MM.1S (cell line): ENCODE results near the gene KRT28.

Experiments
- DNase-seq: peaks from one replicate; pipeline ENCODE4 v3.0.0-alpha.2; 2015
- H2AFZ ChIP-seq: fragments of 300-600 bp; sonication (generic); 2 replicates; pipeline ENCODE4 v1.6.0; 2016; ENCODE audit warnings: antibody characterized with exemption, low read length
- H3F3A ChIP-seq: fragments of 300-600 bp; sonication (generic); 2 replicates; pipeline ENCODE4 v1.6.1; 2016; ENCODE audit warnings: mild to moderate bottlenecking, antibody characterized with exemption, low read length, moderate library complexity, mixed read lengths; ENCODE audit not compliant: insufficient read depth
- H3K27ac ChIP-seq: fragments of 300-600 bp; sonication (generic); 2 replicates; pipeline ENCODE4 v1.5.1; 2016; ENCODE audit warnings: mild to moderate bottlenecking, low read length
- H3K27me3 ChIP-seq: fragments of 300-600 bp; sonication (generic); replicated peaks from 2 replicates; pipeline ENCODE4 v1.6.0; 2016; ENCODE audit warnings: low read length; ENCODE audit not compliant: insufficient read depth
- H3K36me3 ChIP-seq: fragments of 300-600 bp; sonication (generic); replicated peaks from 2 replicates; pipeline ENCODE4 v1.6.1; 2016; ENCODE audit warnings: mild to moderate bottlenecking, low read length, mixed read lengths; ENCODE audit not compliant: insufficient read depth
- H3K4me1 ChIP-seq: fragments of 300-600 bp; sonication (generic); 2 replicates; pipeline ENCODE4 v1.6.1; 2016; ENCODE audit warnings: low read length, mixed read lengths
- H3K4me2 ChIP-seq: fragments of 300-600 bp; sonication (generic); 2 replicates; pipeline ENCODE4 v1.6.0; 2016; ENCODE audit warnings: low read depth, low read length
- H3K4me3 ChIP-seq: fragments of 300-600 bp; sonication (generic); 2 replicates; pipeline ENCODE4 v1.5.1; 2016; ENCODE audit warnings: low read length, mixed read lengths
- H3K79me2 ChIP-seq: fragments of 300-600 bp; sonication (generic); 2 replicates; pipeline ENCODE4 v1.6.1; 2016; ENCODE audit warnings: mixed run types, low read length, mixed read lengths
- H3K9ac ChIP-seq: fragments of 300-600 bp; sonication (generic); 2 replicates; pipeline ENCODE4 v1.6.1; 2016; ENCODE audit warnings: low read length, mixed read lengths
- H3K9me2 ChIP-seq: fragments of 300-600 bp; sonication (generic); replicated peaks from 2 replicates; pipeline ENCODE4 v1.6.1; 2016; ENCODE audit warnings: mild to moderate bottlenecking, low read length, mixed read lengths; ENCODE audit not compliant: insufficient read depth
- H3K9me3 ChIP-seq: fragments of 300-600 bp; sonication (generic); replicated peaks from 2 replicates; pipeline ENCODE4 v1.6.1; 2016; ENCODE audit warnings: mild to moderate bottlenecking, low read length, mixed read lengths; ENCODE audit not compliant: insufficient read depth
- H4K20me1 ChIP-seq: fragments of 300-600 bp; sonication (generic); 2 replicates; pipeline ENCODE4 v1.6.1; 2016; ENCODE audit warnings: mild to moderate bottlenecking, low read length, moderate library complexity, mixed read lengths; ENCODE audit not compliant: insufficient read depth
- EZH2 ChIP-seq: fragments of 300-600 bp; sonication (generic); optimal IDR thresholded peaks from 2 replicates; pipeline ENCODE3; 2017; ENCODE audit warnings: low read depth, mild to moderate bottlenecking, antibody characterized with exemption, low read length, mixed read lengths
- EZH2phosphoT487 ChIP-seq: fragments of 300-600 bp; sonication (generic); IDR thresholded peaks from 2 replicates; pipeline ENCODE4 v1.6.1; 2018; ENCODE audit warnings: antibody characterized with exemption, low read length
- TF ChIP-seq, protein P1 (sequence below): fragments of 300-600 bp; sonication (generic); IDR thresholded peaks from 2 replicates; pipeline ENCODE4 v1.5.1; 2016; ENCODE audit warnings: antibody characterized with exemption, low read length, mixed read lengths

The KRT28 gene

DNA sequence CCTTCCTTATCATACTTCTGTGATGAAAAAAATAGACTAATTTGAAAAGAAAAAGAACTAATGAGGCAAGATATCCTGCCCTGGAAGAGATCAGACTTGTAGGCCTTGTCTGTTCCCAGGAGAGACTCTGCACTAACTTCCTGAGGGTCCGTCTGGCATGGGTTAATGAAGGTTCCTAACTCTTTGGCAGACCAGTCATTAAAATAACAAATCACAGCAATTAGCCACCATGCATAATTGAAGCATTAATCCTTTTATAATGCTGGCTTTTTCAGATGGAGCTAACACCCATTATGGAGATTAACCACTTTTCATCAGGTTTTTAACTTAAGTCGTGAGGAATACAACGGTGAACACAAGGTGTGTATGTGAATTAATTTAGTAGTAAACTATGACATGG is 33.1 kb upstream of the KRT28 start:
- no peak overlapping the region for H3K27ac ChIP-seq
- H3K9ac ChIP-seq = no peak overlapping the region
- H3F3A ChIP-seq = no peaks in the 10 kb centered on the region
- DNase-seq = no peak
- H3K9me3 ChIP-seq = no peaks in the 10 kb centered on the region
- no peaks in the 10 kb centered on the region for H4K20me1 ChIP-seq
- H3K4me1 ChIP-seq = no peaks in the 10 kb centered on the region
- no peak overlapping the region for H3K4me3 ChIP-seq
- TF ChIP-seq, protein P1, sequence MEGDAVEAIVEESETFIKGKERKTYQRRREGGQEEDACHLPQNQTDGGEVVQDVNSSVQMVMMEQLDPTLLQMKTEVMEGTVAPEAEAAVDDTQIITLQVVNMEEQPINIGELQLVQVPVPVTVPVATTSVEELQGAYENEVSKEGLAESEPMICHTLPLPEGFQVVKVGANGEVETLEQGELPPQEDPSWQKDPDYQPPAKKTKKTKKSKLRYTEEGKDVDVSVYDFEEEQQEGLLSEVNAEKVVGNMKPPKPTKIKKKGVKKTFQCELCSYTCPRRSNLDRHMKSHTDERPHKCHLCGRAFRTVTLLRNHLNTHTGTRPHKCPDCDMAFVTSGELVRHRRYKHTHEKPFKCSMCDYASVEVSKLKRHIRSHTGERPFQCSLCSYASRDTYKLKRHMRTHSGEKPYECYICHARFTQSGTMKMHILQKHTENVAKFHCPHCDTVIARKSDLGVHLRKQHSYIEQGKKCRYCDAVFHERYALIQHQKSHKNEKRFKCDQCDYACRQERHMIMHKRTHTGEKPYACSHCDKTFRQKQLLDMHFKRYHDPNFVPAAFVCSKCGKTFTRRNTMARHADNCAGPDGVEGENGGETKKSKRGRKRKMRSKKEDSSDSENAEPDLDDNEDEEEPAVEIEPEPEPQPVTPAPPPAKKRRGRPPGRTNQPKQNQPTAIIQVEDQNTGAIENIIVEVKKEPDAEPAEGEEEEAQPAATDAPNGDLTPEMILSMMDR = no peak
- no peak for TF ChIP-seq EZH2phosphoT487
- TF ChIP-seq EZH2 = no peak
- H3K27me3 ChIP-seq = no peaks in the 10 kb centered on the region
- H3K79me2 ChIP-seq = no peaks in the 10 kb centered on the region
- H2AFZ ChIP-seq = no peak overlapping the region
- no peaks in the 10 kb centered on the region for H3K9me2 ChIP-seq
- no peaks in the 10 kb centered on the region for H3K36me3 ChIP-seq
- H3K4me2 ChIP-seq = no peak overlapping the region

DNA sequence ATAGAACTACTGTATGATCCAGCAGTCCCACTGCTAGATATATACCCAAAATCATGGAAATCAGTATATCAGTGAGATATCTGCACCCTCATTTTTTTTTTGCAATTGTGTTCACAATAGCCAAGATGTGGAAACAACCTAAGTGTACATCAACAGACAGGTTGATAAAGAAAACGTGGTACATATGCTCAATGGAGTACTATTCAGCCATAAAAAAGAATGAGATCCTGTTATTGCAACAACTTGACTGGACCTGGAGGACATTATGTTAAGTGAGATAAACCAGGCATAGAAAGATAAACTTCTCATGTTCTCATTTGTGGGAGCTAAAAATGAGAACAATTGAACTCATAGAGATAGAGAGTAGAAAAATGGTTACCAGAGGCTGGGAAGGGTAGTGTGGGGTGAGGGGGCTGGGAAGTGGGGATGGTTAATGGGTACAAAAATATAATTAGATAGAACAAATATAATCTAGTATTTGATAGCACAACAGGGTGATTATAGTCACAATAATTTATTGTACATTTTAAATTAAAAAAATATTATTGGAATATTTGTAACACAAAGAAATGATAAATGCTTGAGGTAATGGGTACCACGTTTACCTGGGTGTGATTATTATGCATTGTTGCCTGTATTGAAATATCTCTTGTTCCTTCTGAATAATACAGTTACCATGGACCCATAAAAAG is 30.5 kb upstream of the KRT28 start:
- Histone ChIP-seq H3K4me2 (no peak overlapping the region), H3K9me2 (no peaks in the 10 kb centered on the region), H3F3A (no peaks in the 10 kb centered on the region), H3K36me3 (no peaks in the 10 kb centered on the region), H3K4me1 (no peaks in the 10 kb centered on the region), H3K27ac (no peak overlapping the region), H3K9ac (no peak overlapping the region), H4K20me1 (no peaks in the 10 kb centered on the region), H3K9me3 (no peaks in the 10 kb centered on the region), H2AFZ (no peak overlapping the region), H3K79me2 (no peaks in the 10 kb centered on the region), H3K27me3 (no peaks in the 10 kb centered on the region), H3K4me3 (no peak overlapping the region)
- no peak for DNase-seq
- TF ChIP-seq EZH2phosphoT487 = no peak

DNA sequence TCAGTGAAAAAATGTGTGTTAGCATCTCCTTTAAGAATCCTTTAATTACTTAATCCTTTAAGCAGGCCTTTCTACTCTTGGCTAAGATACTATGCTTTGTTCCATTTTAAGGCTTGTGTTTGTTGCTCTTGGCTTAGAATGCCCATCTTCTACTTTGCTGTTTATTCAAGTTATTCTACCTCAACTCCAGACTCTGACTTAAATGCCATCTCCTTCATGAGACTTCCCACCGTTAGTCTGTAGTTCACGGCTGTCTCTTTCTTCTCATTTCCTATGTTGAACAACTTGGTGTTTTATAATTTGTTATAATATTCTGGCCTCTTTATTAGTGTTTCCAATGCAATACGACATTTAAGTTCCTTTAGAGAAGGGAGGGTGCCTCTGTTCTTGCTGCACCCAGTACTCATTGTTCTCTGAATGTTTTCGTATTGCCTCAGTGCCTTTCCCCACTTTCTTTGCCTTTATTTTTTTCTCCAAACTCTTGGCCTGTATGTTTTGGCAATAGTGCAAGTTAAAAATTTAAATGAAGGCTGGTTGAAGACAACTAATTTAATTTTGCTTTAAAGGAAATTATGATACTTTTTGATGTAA is 28.8 kb upstream of the KRT28 start:
- Histone ChIP-seq H2AFZ (no peak overlapping the region), H3K27ac (no peak overlapping the region), H3K27me3 (no peaks in the 10 kb centered on the region), H3K4me3 (no peak overlapping the region), H3K9me2 (no peaks in the 10 kb centered on the region), H3K4me2 (no peak overlapping the region), H3K36me3 (no peaks in the 10 kb centered on the region), H4K20me1 (no peaks in the 10 kb centered on the region), H3F3A (no peaks in the 10 kb centered on the region), H3K9me3 (no peaks in the 10 kb centered on the region), H3K9ac (no peak overlapping the region), H3K79me2 (no peaks in the 10 kb centered on the region), H3K4me1 (0 out of 2 replicates have a peak, but pooled peaks cover 5% of the 10 kb centered on the region)
- no peak for TF ChIP-seq EZH2
- DNase-seq = no peak

DNA sequence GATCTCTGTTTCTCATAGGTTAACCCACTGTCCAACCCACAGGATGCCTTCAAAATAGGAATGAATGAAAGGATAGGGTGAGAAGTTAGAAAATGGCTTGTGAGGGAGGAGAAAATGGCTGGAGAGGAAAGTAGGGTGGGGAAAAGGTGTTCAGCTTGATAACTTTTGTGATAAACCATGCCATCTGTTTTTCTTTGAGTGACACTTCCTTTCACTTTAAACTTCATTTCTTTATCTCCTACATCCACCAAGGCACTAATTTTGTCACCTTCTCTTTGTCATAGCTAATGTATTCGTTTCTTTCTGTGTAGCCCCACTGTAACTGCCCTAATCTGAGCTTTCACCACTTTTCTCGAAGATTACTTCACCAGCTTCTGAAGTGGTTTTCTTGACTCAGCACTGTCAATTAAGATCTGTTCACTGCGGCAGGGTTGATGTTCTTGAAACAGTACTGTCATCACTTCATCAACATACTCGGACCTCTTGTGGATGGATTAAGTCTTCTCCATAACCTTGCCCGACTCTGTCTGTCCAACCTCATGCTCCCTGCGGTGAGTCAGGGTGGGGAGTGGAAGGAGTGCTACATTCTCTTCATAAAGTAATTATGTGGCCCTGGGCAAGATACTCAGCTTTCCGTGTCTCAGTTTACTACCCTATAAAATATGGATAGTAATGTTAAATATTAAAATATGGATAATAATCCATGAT is 28.1 kb upstream of the KRT28 start:
- Histone ChIP-seq H2AFZ (no peak overlapping the region), H3K9me2 (no peaks in the 10 kb centered on the region), H3K36me3 (no peaks in the 10 kb centered on the region), H3K9ac (no peak overlapping the region), H3K27ac (no peak overlapping the region), H3K79me2 (no peaks in the 10 kb centered on the region), H3K9me3 (no peaks in the 10 kb centered on the region), H3F3A (no peaks in the 10 kb centered on the region), H3K4me2 (no peak overlapping the region), H3K27me3 (no peaks in the 10 kb centered on the region), H3K4me3 (no peak overlapping the region), H3K4me1 (0 out of 2 replicates have a peak, but pooled peaks cover 5% of the 10 kb centered on the region), H4K20me1 (no peaks in the 10 kb centered on the region)
- DNase-seq = no peak
- no peak for TF ChIP-seq EZH2
- TF ChIP-seq, protein P1 = no peak
- no peak for TF ChIP-seq EZH2phosphoT487
